ENCODE data around the gene UPF2.

- no peak for TF ChIP-seq CTCF (conservative IDR thresholded peaks at IDR 0.05; ENCODE audit: low read depth, low read length)
- no peak for TF ChIP-seq EZH2 (IDR thresholded peaks at IDR 0.05; ENCODE audit: borderline replicate concordance, low read depth, low read length, poor library complexity, severe bottlenecking)
These were observed 147.0 kb downstream of the UPF2 start for GRCh38 chr10:11895598-11895997.

Data from A673 (cell line).